Measurements from ENCODE around the gene SEPTIN5.

GRCh38 chr22:19723983-19724827 lies 9.9 kb downstream of the SEPTIN5 start:
- no peak for TF ChIP-seq EZH2 (IDR thresholded peaks at IDR 0.05; ENCODE audit: borderline replicate concordance, low read depth, low read length, poor library complexity, severe bottlenecking)
- no peak for TF ChIP-seq CTCF (conservative IDR thresholded peaks at IDR 0.05; ENCODE audit: low read depth, low read length)

Measured in A673 (cell line).